K562 (cell line): ENCODE data around the gene ITK. TPM values are rescaled to one million over a fixed set of nuclear protein-coding genes. Genes with fewer than 3 reads are reported as not detected.
A peak's percentile ranks its signal among the peaks of the same experiment; 100 is the strongest.

Experiments used
- ATAC-seq: fragments of 200-7000 bp; cut with Tn5 transposase; 3 replicates; pipeline ENCODE4 v1.9.1; 2020; ENCODE audit warnings: moderate library complexity
- BruUV-seq: library from RNA; stranded (reverse); fragments of 400-500 nt; replicated peaks from 2 replicates; lab custom pipeline; 2021; lab: Mats Ljungman, UMichigan
- CTCF ChIA-PET: fragments of 300-600 bp; formaldehyde crosslinking; extraction: SDS; loops from one replicate; lab custom pipeline; 2021; ENCODE audit warnings: low intra/inter-chr PET ratio; lab: Yijun Ruan, JAX
- POLR2A ChIA-PET: fragments of 300-600, 350-650 bp; sonication (Branson Sonifier 250); formaldehyde crosslinking; extraction: SDS; loops from one replicate; lab custom pipeline; 2021; ENCODE audit warnings: antibody characterized with exemption, inconsistent platforms; lab: Yijun Ruan, JAX
- DNase-seq, 4 experiments: peaks; one replicate each; pipeline versions ENCODE4 v3.0.0 to v3.0.0-alpha.2; 2011 to 2018; ENCODE audit warnings: low spot score in 3 of 4, mixed read lengths in 3 of 4; ENCODE audit errors: extremely low read depth in 1 of 4
- FAIRE-seq: peaks from 2 replicates; lab custom pipeline; 2011; peaks lifted over from hg19 to GRCh38; lab: Jason Lieb, UNC
- H2AFZ ChIP-seq: 2 replicates; pipeline ENCODE4 v1.6.0; 2011; ENCODE audit warnings: low read depth, low read length, control low read depth, inconsistent platforms
- H3K27ac ChIP-seq: fragments of 200-600 bp; 3 replicates; pipeline ENCODE4 v1.8.0; 2011; ENCODE audit warnings: low read depth, mild to moderate bottlenecking, control low read depth, inconsistent platforms, low read length, moderate library complexity, mixed read lengths; ENCODE audit errors: extremely low read depth
- H3K27me3 ChIP-seq, 2 experiments: fragments of 300-600 bp in 1 of 2; 2 replicates in 1 of 2; 3 replicates in 1 of 2; pipeline versions ENCODE4 v1.6.0 to v1.8.0; 2011; ENCODE audit warnings: inconsistent platforms in 2 of 2, low read length in 2 of 2, mild to moderate bottlenecking in 1 of 2, mixed read lengths in 1 of 2, moderate library complexity in 1 of 2; ENCODE audit not compliant: control insufficient read depth in 2 of 2, insufficient read depth in 2 of 2
- H3K36me3 ChIP-seq: fragments of 300-600 bp; 3 replicates; pipeline ENCODE4 v1.8.0; 2011; ENCODE audit warnings: mild to moderate bottlenecking, low read length, inconsistent platforms; ENCODE audit not compliant: control insufficient read depth, insufficient read depth
- H3K4me1 ChIP-seq, 2 experiments: fragments of 200-600 bp in 1 of 2; replicated peaks in 1 of 2; 2 replicates in 1 of 2; 3 replicates in 1 of 2; pipeline versions ENCODE4 v1.5.1 to v1.8.0; 2011; ENCODE audit warnings: inconsistent platforms in 2 of 2, low read length in 2 of 2, mild to moderate bottlenecking in 1 of 2, mixed read lengths in 1 of 2, moderate library complexity in 1 of 2; ENCODE audit not compliant: control insufficient read depth in 2 of 2, insufficient read depth in 2 of 2
- H3K4me2 ChIP-seq: 2 replicates; pipeline ENCODE4 v1.6.1; 2011; ENCODE audit warnings: low read length, control low read depth, inconsistent platforms, mixed read lengths; ENCODE audit not compliant: insufficient read depth
- H3K4me3 ChIP-seq: fragments of 200-600 bp; sonication (generic), shearing (Covaris generic); 2 replicates; pipeline ENCODE4 v1.5.1; 2016; ENCODE audit warnings: control low read depth, inconsistent platforms
- H3K79me2 ChIP-seq: fragments of 200-600 bp; 3 replicates; pipeline ENCODE4 v1.8.0; 2011; ENCODE audit warnings: low read length, inconsistent platforms; ENCODE audit not compliant: control insufficient read depth, insufficient read depth
- H3K9ac ChIP-seq, 2 experiments: 2 replicates each; pipeline versions ENCODE4 v1.6.0 to v1.6.1; 2011; ENCODE audit warnings: low read depth in 2 of 2, low read length in 2 of 2, control low read depth in 1 of 2, inconsistent platforms in 1 of 2, mild to moderate bottlenecking in 1 of 2, mixed read lengths in 1 of 2; ENCODE audit not compliant: insufficient read depth in 1 of 2
- H3K9me1 ChIP-seq: one replicate; pipeline ENCODE4 v1.6.0; 2011; ENCODE audit warnings: inconsistent platforms, mild to moderate bottlenecking, low read length, moderate library complexity; ENCODE audit not compliant: control insufficient read depth, insufficient read depth
- H3K9me3 ChIP-seq: replicated peaks from 2 replicates; pipeline ENCODE4 v1.5.1; 2011; ENCODE audit warnings: low read depth, low read length, inconsistent platforms; ENCODE audit not compliant: control insufficient read depth, insufficient read depth
- H4K20me1 ChIP-seq: replicated peaks from 2 replicates; pipeline ENCODE4 v1.6.1; 2011; ENCODE audit warnings: low read length, inconsistent platforms, mixed read lengths; ENCODE audit not compliant: control insufficient read depth, insufficient read depth
- CBFA2T2 ChIP-seq: fragments of 450-650 bp; conservative IDR thresholded peaks from 2 replicates; pipeline ENCODE4 v1.6.1; 2017; ENCODE audit warnings: mild to moderate bottlenecking
- ETV1 ChIP-seq: fragments of 450-650 bp; conservative IDR thresholded peaks from 2 replicates; pipeline ENCODE4 v1.6.1; 2016; ENCODE audit warnings: missing genetic modification characterization, control low read depth, low read depth, missing compliant biosample characterization
- GABPA ChIP-seq: fragments of 200-800 bp; sonication (Bioruptor generic); conservative IDR thresholded peaks from 2 replicates; pipeline ENCODE4 v1.6.1; 2016; ENCODE audit warnings: low read depth, missing genetic modification characterization, missing compliant biosample characterization
- HDAC1 ChIP-seq, 2 experiments: fragments of 450-650 bp; IDR thresholded peaks; 2 replicates each; pipeline ENCODE4 v1.6.1; 2016 to 2017; ENCODE audit warnings: inconsistent platforms in 1 of 2, mild to moderate bottlenecking in 1 of 2, moderate library complexity in 1 of 2
- HNRNPL ChIP-seq: fragments of 200-400 bp; formaldehyde crosslinking; IDR thresholded peaks from 2 replicates; pipeline ENCODE4 v1.6.1; 2017; ENCODE audit warnings: low read depth, mild to moderate bottlenecking, low read length
- MTA3 ChIP-seq: fragments of 450-650 bp; formaldehyde crosslinking; IDR thresholded peaks from 2 replicates; pipeline ENCODE4 v1.6.1; 2017; ENCODE audit warnings: mild to moderate bottlenecking, borderline replicate concordance
- NCOR1 ChIP-seq: fragments of 450-650 bp; IDR thresholded peaks from 2 replicates; pipeline ENCODE4 v1.6.1; 2016; ENCODE audit warnings: mild to moderate bottlenecking, moderate library complexity
- NRF1 ChIP-seq, 2 experiments: fragments of 450-650 bp; IDR thresholded peaks in 1 of 2; conservative IDR thresholded peaks in 1 of 2; 2 replicates each; pipeline ENCODE4 v1.6.1; 2014; ENCODE audit warnings: mild to moderate bottlenecking in 2 of 2
- YBX1 ChIP-seq: fragments of 450-650 bp; IDR thresholded peaks from 2 replicates; pipeline ENCODE4 v1.7.1; 2016; ENCODE audit warnings: mild to moderate bottlenecking
- ZNF274 ChIP-seq: IDR thresholded peaks from 2 replicates; pipeline ENCODE4 v1.6.1; 2011; ENCODE audit warnings: low read depth, mild to moderate bottlenecking, low read length, moderate library complexity, borderline replicate concordance
- WGBS: fragments of 100-300 bp; shearing (Covaris generic); methylation state at CpG from one replicate; pipeline ENCODE4 v1.1.6; 2016; ENCODE audit warnings: low coverage, mixed read lengths; ENCODE audit not compliant: insufficient coverage; ENCODE audit errors: missing lambda C conversion rate; 5-methylcytosine and 5-hydroxymethylcytosine counted together
- in situ Hi-C: fragments of 300-500 bp; cut with MboI; formaldehyde crosslinking; loops from 4 replicates; pipeline ENCODE4 v1.15.0; 2018; ENCODE audit warnings: inconsistent platforms, mixed read lengths
- intact Hi-C: fragments of 100-400 bp; cut with micrococcal nuclease; formaldehyde crosslinking; loops from 2 replicates; pipeline ENCODE4 v1.14.2; 2022
- polyA plus RNA-seq, 8 experiments: library from polyadenylated mRNA; depleted of rRNA in 4 of 8; stranded (reverse) in 5 of 8; unstranded in 3 of 8; fragments of >200 nt; fragmentation: Nextera tagmentation in 2 of 8; fragmentation: Illumina TruSeq in 1 of 8; extraction: Ambion mirVana in 2 of 8; extraction: Trizol in 1 of 8; gene quantifications; 2 replicates each; pipeline versions ENCODE4 v1.2.1 to v1.2.3, GENCODE V29; 2011 to 2014; ENCODE audit warnings: inconsistent platforms in 1 of 8, missing spikeins in 1 of 8
- total RNA-seq, 7 experiments: library from RNA; depleted of rRNA in 6 of 7; stranded (reverse); fragments of >200 nt in 6 of 7; fragmentation: Illumina TruSeq in 2 of 7; extraction: Trizol in 2 of 7; gene quantifications; 2 replicates each; pipeline versions ENCODE4 v1.2.1 to v1.2.3, GENCODE V29; 2011 to 2021; ENCODE audit warnings: low replicate concordance in 1 of 7
- TF ChIP-seq, protein P1 (sequence below), 2 experiments: fragments of 450-650 bp; formaldehyde crosslinking in 1 of 2; IDR thresholded peaks; 2 replicates each; pipeline versions ENCODE4 v1.4.0 to v1.6.1; 2014 to 2020; ENCODE audit warnings: mild to moderate bottlenecking in 2 of 2, borderline replicate concordance in 1 of 2, low read depth in 1 of 2

Gene ITK
- total and polyA plus RNA-seq, 9 of the 15 experiments (the other 6 are each of a cell fraction or from before 2014, with no cell fraction given), result 0.04 to 0.75 TPM; not detected in 7

DNA sequence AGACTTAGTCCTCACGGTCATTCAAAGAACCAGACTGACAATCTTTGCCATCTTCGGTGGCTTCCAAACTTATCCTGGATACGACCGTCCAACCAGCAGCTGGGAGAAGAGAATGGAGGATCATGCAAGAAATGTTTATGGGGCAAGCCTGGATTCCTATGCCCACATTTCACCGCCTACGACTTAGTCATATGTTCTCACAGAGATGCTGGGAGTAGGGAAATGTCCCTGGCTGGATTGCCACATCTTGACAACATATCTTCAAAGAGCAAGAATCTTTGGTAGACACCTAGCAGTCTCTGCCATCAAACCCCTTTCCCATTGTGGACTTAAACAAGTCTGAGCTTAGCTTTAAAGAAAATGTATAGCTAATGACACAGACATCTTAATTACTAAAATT is 42.9 kb upstream of the ITK start (continued):
- TF ChIP-seq ZNF274 (no peak), HDAC1 (IDR thresholded peaks at IDR 0.05) (no peak), HNRNPL (no peak)
- TF ChIP-seq, all 486 proteins: peak for 0

GRCh38 chr5:157142317-157143126 is 38.1 kb upstream of the ITK start, which contains the start of gene MED7:
Gene MED7, minus strand, starts transcription at chr5:157142865. Its CDS starts 3,434 bp downstream, at chr5:157139431.
- no peaks in the 10 kb centered on the region for H3K9me1 ChIP-seq
- no peaks in the 10 kb centered on the region for H4K20me1 ChIP-seq
- H3K9ac ChIP-seq, result peak within 1 kb of the TSS; percentile 95 to 99
- BruUV-seq, result TSS peak; percentile 74
- ATAC-seq (peak; percentile 99), DNase-seq (peak; percentile 97 to 98 (median 98)), FAIRE-seq (peak; percentile 99)
- H3K27me3 ChIP-seq, result no peaks in the 10 kb centered on the region
- H3K9me3 ChIP-seq, result peaks cover 3% of the 10 kb centered on the region; the same call in 1 of the 2 replicates
- peaks cover 5 to 8% of the 10 kb centered on the region in 2 experiments for H3K4me1 ChIP-seq
- peak within 1 kb of the TSS; percentile 80 for H3K4me3 ChIP-seq
- ChIA-PET POLR2A (interaction anchor here (0.6 to 1.7 kb wide), 7 partner anchors 26 to 367 kb away, joined by 3 to 8 read pairs (median 3); no protein-coding TSS in a partner anchor), CTCF (no interaction called here)
- peak within 1 kb of the TSS; percentile 82 for H3K4me2 ChIP-seq
- in situ Hi-C loops, result no loop called here
- H2AFZ ChIP-seq, result peak within 1 kb of the TSS; percentile 98
- peak within 1 kb of the TSS; percentile 94 for H3K27ac ChIP-seq
- intact Hi-C loops, result loop anchor here (10.0 kb wide), 1 partner anchor 602 kb away; the partner anchor contains the start of gene LSM11
- H3K36me3 ChIP-seq, result peaks cover 19% of the 10 kb centered on the region; the same call in 2 of the 3 replicates
- under 1% methylated on average over 27 of the region's 48 CpGs for WGBS
- peaks cover 23% of the 10 kb centered on the region for H3K79me2 ChIP-seq
- TF ChIP-seq NCOR1 (peak; percentile 34), CBFA2T2 (0 out of 2 replicates have a peak, but pooled peaks have one; percentile 8), MTA3 (peak; percentile 83; the same call in 1 of the 2 replicates), ETV1 (peak; percentile 64; the same call in 1 of the 2 replicates), NRF1 (conservative IDR thresholded peaks at IDR 0.05 in 1 of 2, IDR thresholded peaks at IDR 0.05 in 1 of 2) (peak; percentile 73 to 75; a peak in 2 of 4 replicates), YBX1 (no peak), GABPA (tag) (peak; percentile 95)
- TF ChIP-seq, protein P1, sequence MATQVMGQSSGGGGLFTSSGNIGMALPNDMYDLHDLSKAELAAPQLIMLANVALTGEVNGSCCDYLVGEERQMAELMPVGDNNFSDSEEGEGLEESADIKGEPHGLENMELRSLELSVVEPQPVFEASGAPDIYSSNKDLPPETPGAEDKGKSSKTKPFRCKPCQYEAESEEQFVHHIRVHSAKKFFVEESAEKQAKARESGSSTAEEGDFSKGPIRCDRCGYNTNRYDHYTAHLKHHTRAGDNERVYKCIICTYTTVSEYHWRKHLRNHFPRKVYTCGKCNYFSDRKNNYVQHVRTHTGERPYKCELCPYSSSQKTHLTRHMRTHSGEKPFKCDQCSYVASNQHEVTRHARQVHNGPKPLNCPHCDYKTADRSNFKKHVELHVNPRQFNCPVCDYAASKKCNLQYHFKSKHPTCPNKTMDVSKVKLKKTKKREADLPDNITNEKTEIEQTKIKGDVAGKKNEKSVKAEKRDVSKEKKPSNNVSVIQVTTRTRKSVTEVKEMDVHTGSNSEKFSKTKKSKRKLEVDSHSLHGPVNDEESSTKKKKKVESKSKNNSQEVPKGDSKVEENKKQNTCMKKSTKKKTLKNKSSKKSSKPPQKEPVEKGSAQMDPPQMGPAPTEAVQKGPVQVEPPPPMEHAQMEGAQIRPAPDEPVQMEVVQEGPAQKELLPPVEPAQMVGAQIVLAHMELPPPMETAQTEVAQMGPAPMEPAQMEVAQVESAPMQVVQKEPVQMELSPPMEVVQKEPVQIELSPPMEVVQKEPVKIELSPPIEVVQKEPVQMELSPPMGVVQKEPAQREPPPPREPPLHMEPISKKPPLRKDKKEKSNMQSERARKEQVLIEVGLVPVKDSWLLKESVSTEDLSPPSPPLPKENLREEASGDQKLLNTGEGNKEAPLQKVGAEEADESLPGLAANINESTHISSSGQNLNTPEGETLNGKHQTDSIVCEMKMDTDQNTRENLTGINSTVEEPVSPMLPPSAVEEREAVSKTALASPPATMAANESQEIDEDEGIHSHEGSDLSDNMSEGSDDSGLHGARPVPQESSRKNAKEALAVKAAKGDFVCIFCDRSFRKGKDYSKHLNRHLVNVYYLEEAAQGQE (IDR thresholded peaks at IDR 0.05; ENCODE audit: borderline replicate concordance), result no peak
- TF ChIP-seq, protein P1 (CRISPR knock-in tag; IDR thresholded peaks at IDR 0.05; ENCODE audit: low read depth), result 0 out of 2 replicates have a peak, but pooled peaks have one; percentile 37
